GM23338 (cell line): ENCODE data around the gene CDAN1.

Source experiments
- CREB1 ChIP-seq: fragments of 250-450 bp; sonication (Bioruptor Pico); IDR thresholded peaks from 2 replicates; pipeline ENCODE4 v1.5.0; 2020; ENCODE audit warnings: low read depth, mild to moderate bottlenecking, moderate library complexity
- JUNB ChIP-seq: IDR thresholded peaks from one replicate; pipeline ENCODE4 v1.6.1; 2016; ENCODE audit warnings: antibody characterized with exemption; ENCODE audit not compliant: unreplicated experiment
- TF ChIP-seq, protein P1 (sequence below), 2 experiments: fragments of 200-600 bp in 1 of 2; sonication (generic) in 1 of 2; conservative IDR thresholded peaks; 2 replicates each; pipeline versions ENCODE4 v1.5.1 to v1.6.1; 2016 to 2017; ENCODE audit warnings: antibody characterized with exemption in 2 of 2, low read depth in 2 of 2, mild to moderate bottlenecking in 2 of 2, moderate library complexity in 1 of 2

DNA sequence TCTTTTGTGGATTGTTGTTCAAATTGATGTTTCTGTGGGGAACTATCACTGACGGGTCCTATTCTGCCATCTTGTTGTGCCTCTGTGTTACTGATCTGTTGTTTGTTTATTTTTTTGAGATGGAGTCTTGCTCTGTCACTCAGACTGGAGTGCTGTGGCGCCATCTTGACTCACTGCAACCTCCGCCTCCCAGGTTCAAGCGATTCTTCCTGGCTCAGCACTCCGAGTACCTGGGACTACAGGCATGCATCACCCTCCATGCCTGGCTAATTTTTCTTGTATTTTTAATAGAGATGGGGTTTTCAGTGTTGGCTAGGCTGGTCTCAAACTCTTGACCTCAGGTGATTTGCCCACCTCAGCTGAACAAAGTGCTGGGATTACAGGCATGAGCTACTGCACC lies 31.6 kb downstream of the CDAN1 start:
- no peak for TF ChIP-seq JUNB
- TF ChIP-seq, protein P1, sequence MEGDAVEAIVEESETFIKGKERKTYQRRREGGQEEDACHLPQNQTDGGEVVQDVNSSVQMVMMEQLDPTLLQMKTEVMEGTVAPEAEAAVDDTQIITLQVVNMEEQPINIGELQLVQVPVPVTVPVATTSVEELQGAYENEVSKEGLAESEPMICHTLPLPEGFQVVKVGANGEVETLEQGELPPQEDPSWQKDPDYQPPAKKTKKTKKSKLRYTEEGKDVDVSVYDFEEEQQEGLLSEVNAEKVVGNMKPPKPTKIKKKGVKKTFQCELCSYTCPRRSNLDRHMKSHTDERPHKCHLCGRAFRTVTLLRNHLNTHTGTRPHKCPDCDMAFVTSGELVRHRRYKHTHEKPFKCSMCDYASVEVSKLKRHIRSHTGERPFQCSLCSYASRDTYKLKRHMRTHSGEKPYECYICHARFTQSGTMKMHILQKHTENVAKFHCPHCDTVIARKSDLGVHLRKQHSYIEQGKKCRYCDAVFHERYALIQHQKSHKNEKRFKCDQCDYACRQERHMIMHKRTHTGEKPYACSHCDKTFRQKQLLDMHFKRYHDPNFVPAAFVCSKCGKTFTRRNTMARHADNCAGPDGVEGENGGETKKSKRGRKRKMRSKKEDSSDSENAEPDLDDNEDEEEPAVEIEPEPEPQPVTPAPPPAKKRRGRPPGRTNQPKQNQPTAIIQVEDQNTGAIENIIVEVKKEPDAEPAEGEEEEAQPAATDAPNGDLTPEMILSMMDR (conservative IDR thresholded peaks at IDR 0.05; ENCODE audit: low read depth in 2 of 2) = no peak
- TF ChIP-seq CREB1 (CRISPR knock-in tag) = no peak
